GM19238 (cell line): ENCODE measurements around the gene STIP1.
"Not testable (repeated sequence)": the region's sequence is repeated elsewhere in the genome, so short reads cannot be mapped to it uniquely, and the experiment has no call there.

Experiments
- DNase-seq: peaks from one replicate; pipeline ENCODE4 v3.0.0; 2011; ENCODE audit warnings: low spot score; ENCODE audit not compliant: insufficient read length

Gene STIP1

GRCh38 chr11:64235437-64236161 lies 49.6 kb downstream of the STIP1 start:
- no peak for DNase-seq

GRCh38 chr11:64237484-64237951 lies 51.5 kb downstream of the STIP1 start:
- DNase-seq = no peak

GRCh38 chr11:64238076-64238475 lies 52.1 kb downstream of the STIP1 start:
- no peak for DNase-seq

- DNase-seq = no peak
These were observed 53.0 kb downstream of the STIP1 start for GRCh38 chr11:64238999-64239398.

GRCh38 chr11:64239662-64240434 lies 53.9 kb downstream of the STIP1 start:
- DNase-seq = no peak

GRCh38 chr11:64240435-64241240 lies 54.7 kb downstream of the STIP1 start, which contains the start of gene FKBP2:
TSS of gene FKBP2 (plus strand) at chr11:64241095. CDS start at chr11:64242388, 1,293 bp downstream.
- peak; percentile 97 for DNase-seq

GRCh38 chr11:64241241-64241490 lies 55.2 kb downstream of the STIP1 start:
- peak; percentile 92 for DNase-seq

- DNase-seq = no peak
These were observed 55.8 kb downstream of the STIP1 start for GRCh38 chr11:64241491-64242374.

GRCh38 chr11:64243236-64243854 lies 57.4 kb downstream of the STIP1 start:
- no peak for DNase-seq

- no peak for DNase-seq
These were observed 58.1 kb downstream of the STIP1 start for GRCh38 chr11:64244107-64244506.

GRCh38 chr11:64244966-64245365 lies 59.0 kb downstream of the STIP1 start:
- DNase-seq = no peak

- no peak for DNase-seq
These were observed 59.4 kb downstream of the STIP1 start for GRCh38 chr11:64245401-64245796.

GRCh38 chr11:64245797-64246620 lies 60.0 kb downstream of the STIP1 start:
- no peak for DNase-seq

- DNase-seq = not testable (repeated sequence)
These were observed 60.6 kb downstream of the STIP1 start for GRCh38 chr11:64246621-64246870.

GRCh38 chr11:64246871-64247728 lies 61.1 kb downstream of the STIP1 start, which contains the start of gene PPP1R14B:
TSS of gene PPP1R14B (minus strand) at chr11:64246943. CDS start at chr11:64246673, 270 bp downstream.
- DNase-seq = peak; percentile 92

GRCh38 chr11:64247729-64248531 lies 62.0 kb downstream of the STIP1 start:
- no peak for DNase-seq

GRCh38 chr11:64248578-64248977 lies 62.6 kb downstream of the STIP1 start:
- no peak for DNase-seq

- no peak for DNase-seq
These were observed 63.1 kb downstream of the STIP1 start for GRCh38 chr11:64249038-64249437.
